Right lobe of liver (tissue), 6 donors: ENCODE results near the gene CACNA1B. TPM values are rescaled to one million over a fixed set of nuclear protein-coding genes. Genes with fewer than 3 reads are reported as not detected.

Experiments used
- ATAC-seq, 4 donors: fragments of 200-7000 bp; cut with Tn5 transposase; one replicate each; pipeline ENCODE4 v1.9.1; 2020; ENCODE audit warnings: mild to moderate bottlenecking in 4 of 4, moderate library complexity in 4 of 4
- DNase-seq, 3 donors: peaks; one replicate each; pipeline ENCODE4 v3.0.0-alpha.2; 2020
- H3K27ac ChIP-seq, 3 donors: fragments of 200-600 bp; one replicate each; pipeline ENCODE4 v1.8.0; 2022
- H3K27me3 ChIP-seq, 2 donors: fragments of 200-600 bp; one replicate each; pipeline ENCODE4 v1.8.0; 2022
- H3K36me3 ChIP-seq, 4 donors: fragments of 200-600 bp; sonication (generic) in 1 of 4; one replicate each; pipeline versions ENCODE4 v1.5.1 to v1.8.0; 2017 to 2022; ENCODE audit warnings: control low read depth in 1 of 4
- H3K4me1 ChIP-seq, 4 donors: fragments of 200-600 bp; sonication (generic) in 1 of 4; one replicate each; pipeline versions ENCODE4 v1.5.1 to v1.8.0; 2017 to 2022; ENCODE audit warnings: control low read depth in 1 of 4
- H3K4me3 ChIP-seq, 3 donors: fragments of 200-600 bp; one replicate each; pipeline ENCODE4 v1.8.0; 2022
- H3K9me3 ChIP-seq, 4 donors: fragments of 200-600 bp; sonication (generic) in 1 of 4; one replicate each; pipeline versions ENCODE4 v1.5.1 to v1.8.0; 2017 to 2022; ENCODE audit warnings: control low read depth in 1 of 4
- CTCF ChIP-seq, 4 donors: fragments of 200-600 bp in 3 of 4; fragments of 450-650 bp in 1 of 4; IDR thresholded peaks; one replicate each; pipeline versions ENCODE4 v1.5.1 to v1.8.0; 2016 to 2022; ENCODE audit warnings: antibody characterized with exemption in 4 of 4, mild to moderate bottlenecking in 2 of 4
- POLR2A ChIP-seq: fragments of 450-650 bp; IDR thresholded peaks from one replicate; pipeline ENCODE4 v1.6.1; 2017; ENCODE audit warnings: antibody characterized with exemption, mild to moderate bottlenecking
- WGBS: methylation state at CpG from one replicate; pipeline ENCODE4 v1.1.6; 2018; ENCODE audit warnings: low coverage, low lambda C conversion rate; ENCODE audit not compliant: insufficient coverage; ENCODE audit errors: missing lambda C conversion rate; 5-methylcytosine and 5-hydroxymethylcytosine counted together
- intact Hi-C, 2 donors: fragments of 100-400 bp; cut with DNase I; formaldehyde crosslinking; loops; one replicate each; pipeline versions ENCODE4 v1.11.2 to v1.14.1; 2022
- total RNA-seq, 6 experiments: library from RNA; depleted of rRNA in 2 of 6; stranded (reverse); fragments of >200 nt in 2 of 6; fragmentation: NEBNext Ultra II Directional in 3 of 6; extraction: Animal tissue kit (Norgen Biotek cat#: 25700) in 3 of 6; gene quantifications; one replicate each; pipeline versions ENCODE4 v1.1.0 to v1.2.4, GENCODE V29; 2016 to 2023
- donor health status: DM: no; HTN: yes; CAD: no.
- donor health status: DM: no; HTN: no; CAD: no.
- donor health status: DM: no; HTN: no; CAD: no.
- donor health status: DM: no; HTN: yes; CAD: no.
- donor health status: DM: no; HTN: yes; CAD: no.

The CACNA1B gene
- total RNA-seq, 6 experiments from 2014 or later = not detected

GRCh38 chr9:137985637-137986071, 108.1 kb downstream of the CACNA1B start:
- H3K9me3 ChIP-seq = no peaks in the 10 kb centered on the region
- no peak for ATAC-seq
- no peak overlapping the region for H3K4me3 ChIP-seq
- no peak overlapping the region for H3K27ac ChIP-seq
- 50% methylated on average over 2 of the region's 13 CpGs for WGBS
- H3K36me3 ChIP-seq = no peaks in the 10 kb centered on the region
- no peaks in the 10 kb centered on the region for H3K4me1 ChIP-seq
- intact Hi-C loops = no loop called here
- no peak for TF ChIP-seq CTCF (IDR thresholded peaks at IDR 0.05)
- TF ChIP-seq POLR2A = no peak
- no peak for DNase-seq
- H3K27me3 ChIP-seq = no peaks in the 10 kb centered on the region

- Histone ChIP-seq H3K4me1 (no peaks in the 10 kb centered on the region), H3K27me3 (no peaks in the 10 kb centered on the region), H3K36me3 (no peaks in the 10 kb centered on the region), H3K9me3 (no peaks in the 10 kb centered on the region), H3K4me3 (no peak overlapping the region), H3K27ac (no peak overlapping the region)
- 70% methylated on average over 9 of the region's 22 CpGs for WGBS
- ATAC-seq (no peak), DNase-seq (no peak)
- intact Hi-C loops = no loop called here
- no peak for TF ChIP-seq POLR2A
- no peak for TF ChIP-seq CTCF (IDR thresholded peaks at IDR 0.05)
These were observed 108.9 kb downstream of the CACNA1B start for GRCh38 chr9:137986268-137987099.

- H3K27me3 ChIP-seq = no peaks in the 10 kb centered on the region
- H3K4me3 ChIP-seq = no peak overlapping the region
- DNase-seq = no peak
- WGBS = 65% methylated on average over 5 of the region's 10 CpGs
- intact Hi-C loops = no loop called here
- H3K27ac ChIP-seq = no peak overlapping the region
- no peaks in the 10 kb centered on the region for H3K9me3 ChIP-seq
- no peaks in the 10 kb centered on the region for H3K4me1 ChIP-seq
- no peak for ATAC-seq
- no peaks in the 10 kb centered on the region for H3K36me3 ChIP-seq
- TF ChIP-seq CTCF (IDR thresholded peaks at IDR 0.05) = no peak
- no peak for TF ChIP-seq POLR2A
These were observed 109.9 kb downstream of the CACNA1B start for GRCh38 chr9:137987244-137988030.

GRCh38 chr9:137988051-137988450, 110.5 kb downstream of the CACNA1B start:
- TF ChIP-seq POLR2A (no peak), CTCF (IDR thresholded peaks at IDR 0.05) (no peak)
- ATAC-seq (no peak), DNase-seq (no peak)
- intact Hi-C loops = no loop called here
- no peaks in the 10 kb centered on the region for H3K4me1 ChIP-seq
- no peaks in the 10 kb centered on the region for H3K36me3 ChIP-seq
- H3K4me3 ChIP-seq = no peak overlapping the region
- H3K27ac ChIP-seq = no peak overlapping the region
- 69% methylated on average over 7 of the region's 8 CpGs for WGBS
- no peaks in the 10 kb centered on the region for H3K9me3 ChIP-seq
- no peaks in the 10 kb centered on the region for H3K27me3 ChIP-seq
